GM19239 (cell line): ENCODE data around the gene HOTAIR.

Experiments used
- DNase-seq: peaks from one replicate; pipeline ENCODE4 v3.0.0; 2011; ENCODE audit warnings: low spot score; ENCODE audit not compliant: insufficient read length
- FAIRE-seq: peaks from 2 replicates; lab custom pipeline; 2011; peaks lifted over from hg19 to GRCh38; lab: Jason Lieb, UNC

The HOTAIR gene

GRCh38 chr12:53965281-53966084 lies 9.3 kb downstream of the HOTAIR start:
- DNase-seq (no peak), FAIRE-seq (no peak)

- DNase-seq (no peak), FAIRE-seq (no peak)
Measured at GRCh38 chr12:53964315-53964713, 10.4 kb downstream of the HOTAIR start.

GRCh38 chr12:53963434-53964314 lies 11.1 kb downstream of the HOTAIR start:
- no peak for DNase-seq
- no peak for FAIRE-seq

GRCh38 chr12:53963005-53963404 lies 11.7 kb downstream of the HOTAIR start:
- FAIRE-seq (no peak), DNase-seq (no peak)

- no peak for DNase-seq
- FAIRE-seq: no peak
Measured at GRCh38 chr12:53961025-53961761, 13.6 kb downstream of the HOTAIR start.

- FAIRE-seq: no peak
- DNase-seq: no peak
Measured at GRCh38 chr12:53960187-53961024, 14.3 kb downstream of the HOTAIR start.

GRCh38 chr12:53959314-53959713 lies 15.4 kb downstream of the HOTAIR start:
- DNase-seq (no peak), FAIRE-seq (no peak)

GRCh38 chr12:53958128-53958527 lies 16.6 kb downstream of the HOTAIR start:
- FAIRE-seq: no peak
- DNase-seq: no peak

- FAIRE-seq: no peak
- DNase-seq: no peak
Measured at GRCh38 chr12:53956914-53957536, 17.7 kb downstream of the HOTAIR start.

- DNase-seq: no peak
- no peak for FAIRE-seq
Measured at GRCh38 chr12:53956251-53956887, 18.4 kb downstream of the HOTAIR start.

GRCh38 chr12:53955776-53956250 lies 18.9 kb downstream of the HOTAIR start:
- DNase-seq (no peak), FAIRE-seq (no peak)

GRCh38 chr12:53955036-53955775 lies 19.5 kb downstream of the HOTAIR start:
- DNase-seq (no peak), FAIRE-seq (no peak)

GRCh38 chr12:53954694-53955035 lies 20.1 kb downstream of the HOTAIR start, which contains the start of gene HOXC12:
Gene HOXC12 (plus strand): TSS chr12:53954903. CDS start chr12:53954930, 27 bp downstream.
- FAIRE-seq (no peak), DNase-seq (no peak)

GRCh38 chr12:53953831-53954693 lies 20.7 kb downstream of the HOTAIR start:
- no peak for FAIRE-seq
- no peak for DNase-seq

GRCh38 chr12:53952871-53953734 lies 21.7 kb downstream of the HOTAIR start:
- no peak for FAIRE-seq
- DNase-seq: no peak

GRCh38 chr12:53952335-53952694 lies 22.4 kb downstream of the HOTAIR start:
- FAIRE-seq (no peak), DNase-seq (no peak)
